ENCODE results near the gene FBXO30.

DNA sequence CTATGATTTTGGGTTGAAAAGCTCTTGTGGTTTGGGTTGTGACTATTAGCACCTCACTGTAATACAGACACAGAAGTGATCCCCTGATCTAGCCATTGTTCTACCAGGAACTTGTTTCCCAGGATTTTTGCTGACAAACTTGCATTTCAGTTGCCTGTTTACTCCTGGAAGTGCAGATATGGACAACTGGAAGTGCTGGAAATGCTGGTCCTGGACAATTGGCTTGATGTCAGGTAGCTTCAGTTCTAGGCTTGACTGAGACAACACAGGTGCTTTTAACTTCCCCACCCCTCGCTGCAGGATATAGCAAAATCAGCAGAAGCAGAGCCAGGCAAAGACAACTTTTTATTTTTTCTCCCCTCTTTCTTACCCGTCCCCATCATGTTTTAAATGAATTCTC, 27.1 kb upstream of the FBXO30 start:
- TF ChIP-seq, protein P1, sequence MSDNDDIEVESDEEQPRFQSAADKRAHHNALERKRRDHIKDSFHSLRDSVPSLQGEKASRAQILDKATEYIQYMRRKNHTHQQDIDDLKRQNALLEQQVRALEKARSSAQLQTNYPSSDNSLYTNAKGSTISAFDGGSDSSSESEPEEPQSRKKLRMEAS (IDR thresholded peaks at IDR 0.05), result no peak
- TF ChIP-seq, protein P2, sequence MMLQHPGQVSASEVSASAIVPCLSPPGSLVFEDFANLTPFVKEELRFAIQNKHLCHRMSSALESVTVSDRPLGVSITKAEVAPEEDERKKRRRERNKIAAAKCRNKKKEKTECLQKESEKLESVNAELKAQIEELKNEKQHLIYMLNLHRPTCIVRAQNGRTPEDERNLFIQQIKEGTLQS (IDR thresholded peaks at IDR 0.05), result no peak

All from liver (tissue), 2 donors.